GM23338 (cell line): ENCODE data around the gene SORCS2.

ENCODE experiments used
- CREB1 ChIP-seq: fragments of 250-450 bp; sonication (Bioruptor Pico); IDR thresholded peaks from 2 replicates; pipeline ENCODE4 v1.5.0; 2020; ENCODE audit warnings: low read depth, mild to moderate bottlenecking, moderate library complexity
- CTCF ChIP-seq, 2 experiments: fragments of 200-600 bp in 1 of 2; sonication (generic) in 1 of 2; conservative IDR thresholded peaks; 2 replicates each; pipeline versions ENCODE4 v1.5.1 to v1.6.1; 2016 to 2017; ENCODE audit warnings: antibody characterized with exemption in 2 of 2, low read depth in 2 of 2, mild to moderate bottlenecking in 2 of 2, moderate library complexity in 1 of 2
- EZH2 ChIP-seq: fragments of 200-600 bp; sonication (generic); IDR thresholded peaks from one replicate; pipeline ENCODE4 v1.8.0; 2017; ENCODE audit warnings: antibody characterized with exemption, mild to moderate bottlenecking, low read depth; ENCODE audit not compliant: unreplicated experiment
- EZH2phosphoT487 ChIP-seq: fragments of 200-600 bp; sonication (generic); IDR thresholded peaks from one replicate; pipeline ENCODE4 v1.8.1; 2018; ENCODE audit warnings: antibody characterized with exemption; ENCODE audit not compliant: unreplicated experiment
- JUNB ChIP-seq: IDR thresholded peaks from one replicate; pipeline ENCODE4 v1.6.1; 2016; ENCODE audit warnings: antibody characterized with exemption; ENCODE audit not compliant: unreplicated experiment
- NANOG ChIP-seq: IDR thresholded peaks from 2 replicates; pipeline ENCODE4 v1.6.1; 2016; ENCODE audit warnings: antibody characterized with exemption, borderline replicate concordance
- POLR2AphosphoS5 ChIP-seq: IDR thresholded peaks from 2 replicates; pipeline ENCODE4 v1.6.1; 2016; ENCODE audit warnings: antibody characterized with exemption, low read depth
- STAT1 ChIP-seq: IDR thresholded peaks from one replicate; pipeline ENCODE4 v1.6.1; 2016; ENCODE audit warnings: antibody characterized with exemption; ENCODE audit not compliant: unreplicated experiment
- ZNF462 ChIP-seq: fragments of 250-450 bp; sonication (Bioruptor Pico); IDR thresholded peaks from 2 replicates; pipeline ENCODE4 v1.5.0; 2020; ENCODE audit warnings: mild to moderate bottlenecking, moderate library complexity
- TF ChIP-seq, protein P1 (sequence below): IDR thresholded peaks from one replicate; pipeline ENCODE4 v1.6.1; 2018; ENCODE audit warnings: antibody characterized with exemption; ENCODE audit not compliant: unreplicated experiment

DNA sequence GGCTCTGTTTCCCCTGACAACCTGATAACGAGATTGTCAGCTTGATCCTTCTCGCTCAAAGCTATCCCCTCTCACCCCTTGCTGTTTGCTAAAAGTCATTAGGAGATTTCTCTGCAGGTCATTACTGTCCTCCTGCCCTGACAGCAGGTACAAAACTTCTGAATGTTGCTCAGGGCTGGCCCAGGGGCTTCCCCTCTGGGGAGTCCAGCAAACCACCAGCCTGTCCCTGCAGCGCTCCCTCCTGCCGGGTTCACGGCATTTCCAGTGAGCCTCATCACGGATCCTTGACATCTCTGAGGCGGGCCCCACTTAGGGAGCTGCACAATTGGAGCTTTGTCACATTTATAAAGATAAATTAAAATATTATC is 5.2 kb upstream of the SORCS2 start:
- TF ChIP-seq CREB1 (CRISPR knock-in tag) (no peak), CTCF (conservative IDR thresholded peaks at IDR 0.05; ENCODE audit: low read depth in 2 of 2) (no peak), EZH2phosphoT487 (no peak), POLR2AphosphoS5 (no peak), EZH2 (no peak), NANOG (no peak), ZNF462 (CRISPR knock-in tag) (no peak), JUNB (no peak), STAT1 (no peak)
- TF ChIP-seq, protein P1, sequence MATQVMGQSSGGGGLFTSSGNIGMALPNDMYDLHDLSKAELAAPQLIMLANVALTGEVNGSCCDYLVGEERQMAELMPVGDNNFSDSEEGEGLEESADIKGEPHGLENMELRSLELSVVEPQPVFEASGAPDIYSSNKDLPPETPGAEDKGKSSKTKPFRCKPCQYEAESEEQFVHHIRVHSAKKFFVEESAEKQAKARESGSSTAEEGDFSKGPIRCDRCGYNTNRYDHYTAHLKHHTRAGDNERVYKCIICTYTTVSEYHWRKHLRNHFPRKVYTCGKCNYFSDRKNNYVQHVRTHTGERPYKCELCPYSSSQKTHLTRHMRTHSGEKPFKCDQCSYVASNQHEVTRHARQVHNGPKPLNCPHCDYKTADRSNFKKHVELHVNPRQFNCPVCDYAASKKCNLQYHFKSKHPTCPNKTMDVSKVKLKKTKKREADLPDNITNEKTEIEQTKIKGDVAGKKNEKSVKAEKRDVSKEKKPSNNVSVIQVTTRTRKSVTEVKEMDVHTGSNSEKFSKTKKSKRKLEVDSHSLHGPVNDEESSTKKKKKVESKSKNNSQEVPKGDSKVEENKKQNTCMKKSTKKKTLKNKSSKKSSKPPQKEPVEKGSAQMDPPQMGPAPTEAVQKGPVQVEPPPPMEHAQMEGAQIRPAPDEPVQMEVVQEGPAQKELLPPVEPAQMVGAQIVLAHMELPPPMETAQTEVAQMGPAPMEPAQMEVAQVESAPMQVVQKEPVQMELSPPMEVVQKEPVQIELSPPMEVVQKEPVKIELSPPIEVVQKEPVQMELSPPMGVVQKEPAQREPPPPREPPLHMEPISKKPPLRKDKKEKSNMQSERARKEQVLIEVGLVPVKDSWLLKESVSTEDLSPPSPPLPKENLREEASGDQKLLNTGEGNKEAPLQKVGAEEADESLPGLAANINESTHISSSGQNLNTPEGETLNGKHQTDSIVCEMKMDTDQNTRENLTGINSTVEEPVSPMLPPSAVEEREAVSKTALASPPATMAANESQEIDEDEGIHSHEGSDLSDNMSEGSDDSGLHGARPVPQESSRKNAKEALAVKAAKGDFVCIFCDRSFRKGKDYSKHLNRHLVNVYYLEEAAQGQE: no peak
